ENCODE results near the gene LRRC8D. TPM values are rescaled to one million over a fixed set of nuclear protein-coding genes. Genes with fewer than 3 reads are reported as not detected.

LRRC8D gene
- total RNA-seq, 1 experiment from 2014 or later: 16.1 TPM

DNA sequence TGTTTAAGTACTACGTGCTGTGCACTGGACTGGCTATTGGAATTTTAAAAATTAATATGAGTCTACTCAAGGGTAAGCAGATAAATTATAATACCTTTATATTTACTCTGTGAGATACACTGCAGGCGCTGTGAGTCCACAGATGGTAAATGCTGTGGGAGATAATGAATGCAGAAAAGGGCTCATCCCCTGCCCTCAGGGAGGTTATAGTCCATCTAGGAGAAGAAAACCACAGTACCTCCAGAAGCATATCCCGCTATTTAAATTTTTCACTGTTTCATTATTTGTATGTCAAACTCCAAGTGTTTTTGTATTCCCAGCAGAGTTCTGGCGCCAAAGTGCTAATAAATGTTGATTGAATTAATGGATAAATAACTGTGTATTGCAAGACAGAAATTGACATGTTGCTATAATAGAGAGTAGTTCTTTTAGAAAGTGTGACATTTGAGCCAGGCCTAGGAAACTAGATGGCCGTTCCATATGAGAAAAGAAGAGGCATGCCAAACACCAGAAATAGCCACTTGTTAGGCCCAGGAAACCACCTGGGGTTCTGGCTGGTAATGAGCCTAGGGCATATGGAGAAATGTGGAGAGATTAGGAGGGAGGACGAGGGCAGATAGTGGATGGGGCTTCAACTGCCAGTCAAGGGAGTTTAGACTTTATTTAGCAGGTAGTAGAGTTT, 61.7 kb downstream of the LRRC8D start:
- peaks cover 8% of the 10 kb centered on the region; the same call in 1 of the 2 replicates for H3K4me1 ChIP-seq
- no peaks in the 10 kb centered on the region for H3K36me3 ChIP-seq
- H3K9me3 ChIP-seq (replicated peaks): peaks cover 5% of the 10 kb centered on the region; the same call in 1 of the 2 replicates
- no peak overlapping the region for H3K4me3 ChIP-seq
- no peak for DNase-seq
- no peak overlapping the region for H3K27ac ChIP-seq
- H3K27me3 ChIP-seq: no peaks in the 10 kb centered on the region

DNA sequence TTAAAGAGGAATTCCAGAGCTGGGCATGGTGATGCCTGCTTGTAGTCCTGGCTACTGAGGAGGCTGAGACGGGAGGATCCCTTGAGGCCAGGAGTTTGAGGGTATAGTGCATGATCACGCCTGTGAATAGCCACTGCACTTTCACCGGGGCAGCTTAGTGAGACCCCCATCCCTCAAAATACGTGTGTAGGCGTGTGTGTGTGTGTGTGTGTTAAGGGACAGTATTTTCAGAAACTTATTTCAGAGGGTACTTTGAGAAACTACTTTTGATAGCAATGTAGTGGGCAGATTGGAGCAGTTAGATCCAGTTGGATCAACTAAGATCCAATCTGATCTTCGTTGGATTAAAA, 62.2 kb downstream of the LRRC8D start:
- Histone ChIP-seq H3K36me3 (no peaks in the 10 kb centered on the region), H3K27me3 (no peaks in the 10 kb centered on the region), H3K4me3 (no peak overlapping the region), H3K27ac (no peak overlapping the region), H3K9me3 (replicated peaks) (peaks cover 5% of the 10 kb centered on the region; the same call in 1 of the 2 replicates), H3K4me1 (peaks cover 8% of the 10 kb centered on the region; the same call in 1 of the 2 replicates)
- no peak for DNase-seq

DNA sequence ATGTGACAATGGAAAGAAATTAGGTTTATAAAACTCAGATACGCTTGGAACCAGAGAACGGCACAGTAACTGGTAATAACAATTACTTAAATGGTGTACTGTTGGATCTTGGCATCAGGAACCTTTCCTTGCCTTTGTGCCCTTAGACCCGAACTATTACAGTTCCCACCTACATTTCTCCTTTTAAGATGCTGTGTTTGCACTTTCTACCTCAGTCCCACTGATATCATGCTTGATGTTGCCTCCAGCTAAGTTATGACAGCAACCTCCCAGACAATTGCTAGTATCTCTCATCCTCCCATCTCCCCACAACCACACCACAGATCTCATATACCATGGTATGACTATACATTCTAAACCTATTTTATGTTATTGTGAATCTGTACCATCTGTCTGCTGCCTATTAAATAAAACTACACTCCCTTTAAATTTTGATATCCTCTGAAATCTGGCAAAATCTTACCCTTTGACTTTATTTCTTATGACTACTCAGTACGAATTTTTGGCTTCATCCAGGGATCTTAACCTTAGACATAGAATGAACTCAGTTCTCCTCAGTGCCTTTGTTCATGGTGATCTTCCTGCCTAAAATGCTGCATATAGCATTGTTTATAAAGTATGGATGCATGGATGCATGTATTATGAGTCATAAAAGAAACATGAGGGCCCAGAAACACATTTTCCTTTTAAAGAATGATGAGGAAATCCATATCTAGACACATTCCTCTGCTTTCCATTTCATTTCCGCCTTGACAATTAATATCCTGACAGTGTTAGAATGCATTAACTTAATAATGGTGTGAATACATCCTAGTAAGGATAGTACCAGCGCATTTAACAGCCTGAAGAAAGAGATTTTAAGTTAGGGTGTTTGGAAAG, 64.1 kb downstream of the LRRC8D start:
- Histone ChIP-seq H3K27me3 (no peaks in the 10 kb centered on the region), H3K4me1 (peaks cover 8% of the 10 kb centered on the region; the same call in 1 of the 2 replicates), H3K27ac (no peak overlapping the region), H3K4me3 (no peak overlapping the region), H3K36me3 (no peaks in the 10 kb centered on the region), H3K9me3 (replicated peaks) (peaks cover 5% of the 10 kb centered on the region; the same call in 1 of the 2 replicates)
- no peak for DNase-seq

DNA sequence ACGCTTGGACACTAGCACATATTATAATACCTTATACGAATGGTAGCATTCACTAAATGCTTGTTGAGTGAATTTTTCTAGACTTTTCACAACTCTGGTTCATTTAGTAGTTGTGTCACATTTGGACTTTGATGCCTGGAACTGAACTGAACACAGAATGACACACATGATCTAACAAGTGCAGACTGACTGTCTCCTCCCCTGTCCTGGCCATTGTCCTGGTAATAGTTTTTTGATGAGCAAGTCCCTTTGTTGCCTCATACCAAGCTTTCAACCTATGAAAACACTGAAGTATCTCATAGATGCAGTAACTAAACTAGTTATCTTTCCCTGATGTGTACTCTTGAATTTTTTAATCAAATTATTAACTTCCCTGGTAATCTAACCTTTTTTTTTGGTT, 66.4 kb downstream of the LRRC8D start:
- peaks cover 12% of the 10 kb centered on the region; the same call in 1 of the 2 replicates for H3K4me1 ChIP-seq
- no peaks in the 10 kb centered on the region for H3K36me3 ChIP-seq
- no peaks in the 10 kb centered on the region for H3K9me3 ChIP-seq (replicated peaks)
- no peak for DNase-seq
- no peak overlapping the region for H3K27ac ChIP-seq
- H3K27me3 ChIP-seq: no peaks in the 10 kb centered on the region
- no peak overlapping the region for H3K4me3 ChIP-seq

DNA sequence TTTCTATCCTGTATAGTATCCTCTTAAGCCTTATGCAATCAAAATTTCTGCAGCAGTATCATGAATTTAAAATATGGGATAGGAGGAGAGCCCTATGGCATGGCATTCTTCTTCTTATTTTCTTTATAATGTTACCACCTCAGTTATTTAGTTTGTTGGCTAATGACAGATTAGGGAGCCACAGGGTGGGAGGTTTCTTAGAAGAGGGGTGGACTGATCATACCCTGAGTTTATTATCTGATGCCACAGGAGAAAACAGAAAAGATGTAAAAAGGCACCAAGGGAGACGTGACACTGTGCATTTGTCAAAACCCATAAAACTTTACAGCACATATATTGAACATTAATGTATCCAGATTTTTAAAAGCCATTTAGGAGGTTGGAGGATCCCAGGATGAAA, 66.9 kb downstream of the LRRC8D start:
- Histone ChIP-seq H3K4me3 (no peak overlapping the region), H3K9me3 (replicated peaks) (no peaks in the 10 kb centered on the region), H3K27ac (no peak overlapping the region), H3K36me3 (no peaks in the 10 kb centered on the region), H3K4me1 (peaks cover 12% of the 10 kb centered on the region; the same call in 1 of the 2 replicates), H3K27me3 (no peaks in the 10 kb centered on the region)
- no peak for DNase-seq

DNA sequence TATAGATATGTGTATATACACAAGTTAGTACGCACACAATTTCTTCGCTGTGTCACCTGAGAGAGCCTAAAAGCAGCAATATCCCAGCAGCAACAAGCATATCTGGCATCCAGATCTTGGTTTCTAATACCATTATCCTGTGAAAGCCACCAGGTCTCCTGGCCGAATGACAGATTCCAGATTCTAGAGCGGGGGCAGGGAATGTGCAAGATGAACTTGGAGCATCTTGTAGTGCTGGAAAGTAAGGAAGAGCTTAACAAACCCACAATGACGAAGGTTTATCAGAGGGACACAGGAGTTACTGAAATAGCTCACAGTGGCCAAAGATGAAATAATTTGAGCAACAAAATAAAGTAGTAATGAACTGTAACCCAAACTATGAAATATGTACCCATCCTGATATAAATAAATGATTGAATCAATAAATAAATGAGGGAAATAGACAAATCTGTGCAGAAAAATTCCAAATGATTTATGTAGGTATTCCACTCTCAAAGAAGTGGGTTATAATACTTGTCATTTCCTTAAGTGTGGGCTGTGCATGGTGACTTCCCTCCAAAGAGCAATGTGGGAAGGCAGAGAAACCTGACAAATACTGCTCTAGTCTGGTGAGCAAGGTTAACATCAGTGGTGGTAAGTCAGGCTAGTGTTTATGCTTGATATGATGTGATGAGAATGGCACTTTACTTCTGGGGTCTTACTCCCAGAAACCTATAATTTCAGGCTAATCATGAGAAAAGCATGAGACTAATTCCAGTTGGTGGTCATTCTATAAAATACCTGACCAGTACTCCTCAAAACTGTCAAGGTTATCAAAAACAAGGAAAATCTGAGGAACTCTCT, 67.9 kb downstream of the LRRC8D start:
- DNase-seq: no peak
- H3K27ac ChIP-seq: no peak overlapping the region
- peaks cover 12% of the 10 kb centered on the region; the same call in 1 of the 2 replicates for H3K4me1 ChIP-seq

DNA sequence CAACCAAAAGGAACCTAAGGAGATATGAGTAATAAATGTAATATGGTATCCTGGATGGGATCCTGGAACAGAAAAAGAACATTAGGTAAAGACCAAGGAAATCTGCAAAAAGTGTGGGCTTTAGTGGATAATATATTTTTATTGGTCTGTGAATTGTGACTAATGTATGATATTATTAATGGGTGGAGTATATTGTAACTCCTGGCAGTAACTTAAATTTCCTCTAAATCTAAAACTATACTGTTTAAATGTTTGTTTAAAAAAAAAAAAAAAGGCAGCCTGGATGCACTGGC, 68.4 kb downstream of the LRRC8D start:
- no peaks in the 10 kb centered on the region for H3K9me3 ChIP-seq (replicated peaks)
- H3K27me3 ChIP-seq: no peaks in the 10 kb centered on the region
- DNase-seq: no peak
- H3K4me3 ChIP-seq: no peak overlapping the region
- H3K27ac ChIP-seq: no peak overlapping the region
- no peaks in the 10 kb centered on the region for H3K36me3 ChIP-seq
- peaks cover 12% of the 10 kb centered on the region; the same call in 1 of the 2 replicates for H3K4me1 ChIP-seq

More for the DNA sequence above, 67.9 kb downstream of the LRRC8D start:
- Histone ChIP-seq H3K9me3 (replicated peaks) (no peaks in the 10 kb centered on the region), H3K4me3 (no peak overlapping the region), H3K27me3 (no peaks in the 10 kb centered on the region), H3K36me3 (no peaks in the 10 kb centered on the region)

DNA sequence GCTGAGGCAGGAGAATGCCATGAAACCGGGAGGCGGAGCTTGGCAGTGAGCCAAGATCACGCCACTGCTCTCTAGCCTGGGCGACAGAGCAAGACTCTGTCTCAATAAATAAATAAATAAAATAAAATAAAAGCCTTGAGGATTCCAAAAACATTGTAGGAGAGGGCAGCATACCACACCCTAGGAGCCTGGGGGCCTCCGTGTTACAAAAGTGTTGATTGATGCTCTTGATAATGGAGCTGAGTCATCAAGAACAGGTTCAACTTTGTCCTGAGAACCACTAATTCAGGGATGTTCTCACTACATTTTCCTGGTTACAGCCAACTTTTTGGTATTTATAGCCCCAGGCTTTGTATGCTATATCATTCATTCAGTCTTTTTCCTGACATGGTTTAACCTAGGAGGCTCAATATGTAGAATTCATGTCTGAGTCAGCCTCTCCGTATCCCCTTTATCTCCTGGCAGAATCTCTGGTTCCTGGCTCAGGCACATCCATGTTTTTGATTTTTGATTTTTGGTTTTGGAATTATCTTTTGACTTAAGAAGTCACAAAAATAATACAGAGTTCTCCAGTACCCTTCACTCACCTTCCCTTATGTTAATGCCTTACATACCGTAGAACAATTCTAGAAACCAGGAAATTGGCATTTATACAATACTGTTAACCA, 69.4 kb downstream of the LRRC8D start:
- H3K27ac ChIP-seq: peak overlapping the region; percentile 17; the same call in 1 of the 2 replicates
- no peaks in the 10 kb centered on the region for H3K27me3 ChIP-seq
- no peaks in the 10 kb centered on the region for H3K36me3 ChIP-seq
- H3K9me3 ChIP-seq (replicated peaks): no peaks in the 10 kb centered on the region
- H3K4me3 ChIP-seq: no peak overlapping the region
- peak; percentile 22 to 41 for DNase-seq
- peaks cover 6% of the 10 kb centered on the region; the same call in 1 of the 2 replicates for H3K4me1 ChIP-seq

DNA sequence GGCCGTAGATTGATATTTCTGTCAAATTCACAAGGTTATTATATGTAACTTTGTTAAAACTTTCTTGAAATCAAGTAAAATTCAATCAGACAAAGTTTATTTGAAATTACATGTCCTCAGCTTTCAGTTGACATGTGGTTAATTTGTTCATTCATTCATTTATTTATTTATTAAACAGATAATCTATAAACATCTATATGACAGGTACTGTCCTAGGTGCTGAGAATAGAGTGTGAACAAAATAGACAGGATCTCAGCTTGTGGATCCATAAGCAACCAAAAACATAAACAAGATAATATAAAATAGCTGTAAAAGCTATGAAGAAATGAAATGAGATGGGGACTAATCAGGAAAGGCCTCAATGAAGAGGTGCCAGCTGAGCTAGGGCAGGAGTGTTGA, 72.0 kb downstream of the LRRC8D start:
- Histone ChIP-seq H3K27me3 (no peaks in the 10 kb centered on the region), H3K4me3 (no peak overlapping the region), H3K36me3 (no peaks in the 10 kb centered on the region), H3K4me1 (peaks cover 3% of the 10 kb centered on the region; the same call in 1 of the 2 replicates), H3K9me3 (replicated peaks) (no peaks in the 10 kb centered on the region), H3K27ac (no peak overlapping the region)
- DNase-seq: no peak

DNA sequence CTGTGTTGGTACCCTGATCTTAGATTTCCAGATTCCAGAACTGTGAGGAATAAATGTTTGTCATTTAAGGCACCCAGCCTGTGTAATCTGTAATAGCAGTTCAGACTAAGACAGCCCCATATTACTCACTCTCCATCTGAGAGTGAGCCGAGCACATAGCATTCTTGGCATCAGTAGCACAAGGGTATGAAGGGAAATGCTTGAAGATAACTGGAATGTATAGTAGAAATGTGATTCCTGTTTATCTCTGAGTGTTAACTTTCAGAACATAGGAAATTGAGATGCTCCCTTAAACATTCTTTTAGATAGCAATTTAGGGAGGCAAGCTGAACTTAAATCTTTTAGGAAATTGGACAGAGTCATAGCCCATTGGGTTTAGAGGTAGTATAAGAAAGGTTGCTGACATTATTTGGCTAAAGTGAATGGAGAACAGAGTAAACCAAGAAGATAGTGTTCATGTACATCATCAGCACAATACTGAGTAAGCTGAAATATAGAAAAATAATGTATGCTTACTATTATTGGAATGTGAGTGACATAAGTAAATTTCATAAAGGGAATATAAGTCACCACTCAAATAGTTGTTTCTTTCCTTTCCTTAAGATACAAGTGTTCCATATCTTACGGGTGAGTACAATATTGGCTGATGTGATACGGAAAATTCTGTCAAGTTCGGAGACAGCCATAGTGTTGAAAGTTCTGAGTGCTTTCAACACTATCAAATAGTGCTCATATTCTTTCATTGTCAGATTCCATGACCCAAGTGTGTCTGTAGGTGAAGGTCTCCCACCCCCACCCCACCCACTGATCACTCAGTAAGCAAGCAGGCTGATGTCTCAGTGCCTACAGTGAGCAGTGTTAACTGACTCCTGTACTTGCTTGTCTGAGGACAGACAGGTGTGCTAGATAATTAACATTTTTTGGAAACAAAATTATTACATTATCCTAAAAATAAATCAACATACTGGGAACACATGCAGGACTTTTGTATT, 73.7 kb downstream of the LRRC8D start:
- H3K36me3 ChIP-seq: no peaks in the 10 kb centered on the region
- H3K4me1 ChIP-seq: peaks cover 3% of the 10 kb centered on the region; the same call in 1 of the 2 replicates
- no peak overlapping the region for H3K27ac ChIP-seq
- no peaks in the 10 kb centered on the region for H3K27me3 ChIP-seq
- no peaks in the 10 kb centered on the region for H3K9me3 ChIP-seq (replicated peaks)
- DNase-seq: no peak
- no peak overlapping the region for H3K4me3 ChIP-seq

DNA sequence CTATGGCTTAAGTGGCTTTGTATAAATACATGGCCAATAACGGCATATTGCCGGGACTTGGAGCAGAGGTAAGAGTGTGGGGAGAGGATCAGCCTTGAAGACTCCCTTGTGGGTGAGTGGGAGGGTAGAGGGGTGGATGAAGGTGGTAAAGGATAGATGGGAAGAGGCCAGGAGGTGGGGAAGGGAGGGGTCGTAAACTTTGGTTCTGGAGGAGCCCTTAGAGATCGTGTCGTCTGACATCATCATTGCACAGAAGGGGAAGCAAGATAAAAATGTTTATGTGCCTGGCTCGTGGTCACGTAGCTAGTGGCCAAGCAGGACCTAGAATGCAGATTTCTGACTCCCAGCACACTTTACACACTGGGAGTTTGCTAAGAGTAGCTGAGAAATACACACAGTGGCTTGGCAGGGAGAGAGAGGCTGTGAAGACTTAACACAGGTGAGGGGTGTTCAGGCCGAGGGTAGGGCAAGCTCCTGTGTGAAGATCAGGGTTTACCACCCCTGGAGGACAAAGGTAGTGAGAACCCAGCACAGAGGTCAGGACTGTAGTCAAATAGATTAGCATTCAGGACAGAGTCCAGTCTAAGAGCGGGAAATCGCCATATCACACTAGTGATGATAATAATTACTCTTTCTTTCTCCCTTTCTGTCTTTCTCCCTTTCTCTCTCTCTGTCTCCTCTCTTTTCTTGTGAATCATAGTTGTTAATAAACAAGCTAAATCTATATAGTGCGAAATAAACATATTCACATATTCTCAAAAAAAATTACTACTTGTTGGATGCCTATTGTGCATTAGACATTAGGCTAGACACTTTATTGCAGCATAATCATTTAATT, 75.5 kb downstream of the LRRC8D start:
- DNase-seq: no peak
- H3K27me3 ChIP-seq: no peaks in the 10 kb centered on the region
- H3K27ac ChIP-seq: no peak overlapping the region
- no peak overlapping the region for H3K4me3 ChIP-seq
- no peaks in the 10 kb centered on the region for H3K36me3 ChIP-seq
- no peaks in the 10 kb centered on the region for H3K4me1 ChIP-seq
- H3K9me3 ChIP-seq (replicated peaks): no peaks in the 10 kb centered on the region

DNA sequence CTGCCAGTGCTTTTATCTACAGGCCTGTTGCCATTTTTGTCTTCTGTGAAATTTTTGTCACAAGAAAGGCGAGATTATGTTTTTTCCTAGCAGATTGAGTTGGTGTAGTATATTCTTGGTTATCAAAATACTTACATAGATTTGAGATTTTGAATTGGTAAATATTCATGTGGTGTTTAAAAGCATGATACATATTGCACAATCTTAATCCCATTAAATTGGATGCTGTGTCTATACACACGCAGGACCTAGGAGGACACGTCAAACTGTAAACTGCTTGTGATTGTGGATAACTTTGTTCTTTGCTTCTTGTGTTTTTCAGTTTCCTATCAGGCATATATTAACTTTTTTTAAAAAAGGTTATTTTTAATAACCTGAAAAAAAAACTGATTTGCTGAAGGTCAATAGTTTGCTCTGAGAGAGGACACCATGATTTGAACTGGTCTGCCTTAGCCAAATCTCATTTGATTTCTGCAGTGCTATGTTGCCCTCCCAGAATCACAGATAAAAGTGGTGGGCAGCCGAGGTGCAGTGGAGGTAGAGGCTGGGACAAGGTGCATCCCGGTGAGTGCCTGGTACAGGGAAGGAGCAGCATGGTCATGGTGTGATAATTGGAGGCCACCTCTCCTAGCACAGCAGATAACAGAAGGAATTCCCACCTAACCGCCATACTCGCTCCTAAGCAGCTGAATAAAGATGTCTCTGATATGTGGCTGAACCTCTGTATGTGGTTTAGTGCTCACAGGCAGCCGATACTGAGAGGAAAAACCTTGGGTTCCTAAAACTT, 76.7 kb downstream of the LRRC8D start:
- H3K27ac ChIP-seq: no peak overlapping the region

More for the DNA sequence above, 76.7 kb downstream of the LRRC8D start:
- H3K4me3 ChIP-seq: no peak overlapping the region
- H3K4me1 ChIP-seq: no peaks in the 10 kb centered on the region
- DNase-seq: no peak
- H3K27me3 ChIP-seq: no peaks in the 10 kb centered on the region
- no peaks in the 10 kb centered on the region for H3K36me3 ChIP-seq
- no peaks in the 10 kb centered on the region for H3K9me3 ChIP-seq (replicated peaks)
